ENCODE results near the gene TAX1BP1. TPM values are rescaled to one million over a fixed set of nuclear protein-coding genes. Genes with fewer than 3 reads are reported as not detected.
A peak's percentile ranks its signal among the peaks of the same experiment; 100 is the strongest.

TAX1BP1 gene
- total and polyA plus RNA-seq, 2 of the 13 experiments (the other 11 are each of a cell fraction or from before 2014, with no cell fraction given): 95.2 to 98.9 TPM

GRCh38 chr7:27735165-27735564 is 4.8 kb upstream of the TAX1BP1 start (continued):
- TF ChIP-seq GMEB2 (CRISPR knock-in tag; IDR thresholded peaks at IDR 0.05; ENCODE audit: low read depth) (no peak), SOX13 (IDR thresholded peaks at IDR 0.05) (no peak), SOX13 (CRISPR knock-in tag; conservative IDR thresholded peaks at IDR 0.05 in 1 of 2, IDR thresholded peaks at IDR 0.05 in 1 of 2) (peak in 1 of 2 experiments; percentile 74; a peak in 2 of 4 replicates), HOXA7 (CRISPR knock-in tag; IDR thresholded peaks at IDR 0.05) (no peak), ARID3A (IDR thresholded peaks at IDR 0.05; ENCODE audit: low read depth, low read length) (peak; percentile 45), THAP11 (CRISPR knock-in tag; IDR thresholded peaks at IDR 0.05) (0 out of 2 replicates have a peak, but pooled peaks have one; percentile 12), MTA3 (CRISPR knock-in tag; IDR thresholded peaks at IDR 0.05) (no peak), ZNF235 (CRISPR knock-in tag; IDR thresholded peaks at IDR 0.05; ENCODE audit: borderline replicate concordance) (no peak), AFF4 (CRISPR knock-in tag; IDR thresholded peaks at IDR 0.05) (no peak), ZNF816 (CRISPR knock-in tag; IDR thresholded peaks at IDR 0.05; ENCODE audit: borderline replicate concordance) (no peak), ZNF674 (CRISPR knock-in tag; IDR thresholded peaks at IDR 0.05; ENCODE audit: low read depth) (no peak), CEBPB (IDR thresholded peaks at IDR 0.05; ENCODE audit: borderline replicate concordance, low read depth, low read length) (no peak), NR2F1 (CRISPR knock-in tag; IDR thresholded peaks at IDR 0.05) (peak; percentile 85 to 94), RNF2 (conservative IDR thresholded peaks at IDR 0.05; ENCODE audit: low read depth) (no peak), TBX3 (IDR thresholded peaks at IDR 0.05; ENCODE audit: borderline replicate concordance) (no peak), ZNF883 (CRISPR knock-in tag; IDR thresholded peaks at IDR 0.05; ENCODE audit: not compliant biosample characterization) (no peak), ZFP36 (IDR thresholded peaks at IDR 0.05; ENCODE audit: borderline replicate concordance, low read depth, low read length, partially characterized antibody) (no peak), MIXL1 (CRISPR knock-in tag; IDR thresholded peaks at IDR 0.05) (0 out of 2 replicates have a peak, but pooled peaks have one; percentile 22), SOX5 (CRISPR knock-in tag; IDR thresholded peaks at IDR 0.05; ENCODE audit: borderline replicate concordance) (peak; percentile 46; the same call in 1 of the 2 replicates), PRDM4 (CRISPR knock-in tag; IDR thresholded peaks at IDR 0.05; ENCODE audit: borderline replicate concordance) (no peak)
